Adipocyte (in vitro differentiated cells): ENCODE results near the gene TICRR.
"Not testable (repeated sequence)": the region's sequence is repeated elsewhere in the genome, so short reads cannot be mapped to it uniquely, and the experiment has no call there.

ENCODE experiments used
- DNase-seq: peaks from one replicate; pipeline ENCODE4 v3.0.0-alpha.2; 2015; ENCODE audit warnings: low read depth
- H3K27me3 ChIP-seq: replicated peaks from 2 replicates; pipeline ENCODE4 v1.7.0; 2013; ENCODE audit warnings: mild to moderate bottlenecking, low read length, moderate library complexity; ENCODE audit not compliant: control insufficient read depth, insufficient read depth
- H3K36me3 ChIP-seq: 2 replicates; pipeline ENCODE4 v1.7.0; 2013; ENCODE audit warnings: low read length, mild to moderate bottlenecking, moderate library complexity; ENCODE audit not compliant: control insufficient read depth, insufficient read depth, severe bottlenecking
- H3K4me1 ChIP-seq: 2 replicates; pipeline ENCODE4 v1.7.0; 2013; ENCODE audit warnings: mild to moderate bottlenecking, low read length, moderate library complexity; ENCODE audit not compliant: control insufficient read depth, insufficient read depth
- H3K4me3 ChIP-seq: 2 replicates; pipeline ENCODE4 v1.7.0; 2013; ENCODE audit warnings: mild to moderate bottlenecking, low read length, moderate library complexity
- H3K9ac ChIP-seq: 2 replicates; pipeline ENCODE4 v1.7.0; 2013; ENCODE audit warnings: mild to moderate bottlenecking, low read length, moderate library complexity
- H3K9me3 ChIP-seq: 2 replicates; pipeline ENCODE4 v1.7.0; 2013; ENCODE audit warnings: mild to moderate bottlenecking, low read length, moderate library complexity; ENCODE audit not compliant: control insufficient read depth

TICRR gene

DNA sequence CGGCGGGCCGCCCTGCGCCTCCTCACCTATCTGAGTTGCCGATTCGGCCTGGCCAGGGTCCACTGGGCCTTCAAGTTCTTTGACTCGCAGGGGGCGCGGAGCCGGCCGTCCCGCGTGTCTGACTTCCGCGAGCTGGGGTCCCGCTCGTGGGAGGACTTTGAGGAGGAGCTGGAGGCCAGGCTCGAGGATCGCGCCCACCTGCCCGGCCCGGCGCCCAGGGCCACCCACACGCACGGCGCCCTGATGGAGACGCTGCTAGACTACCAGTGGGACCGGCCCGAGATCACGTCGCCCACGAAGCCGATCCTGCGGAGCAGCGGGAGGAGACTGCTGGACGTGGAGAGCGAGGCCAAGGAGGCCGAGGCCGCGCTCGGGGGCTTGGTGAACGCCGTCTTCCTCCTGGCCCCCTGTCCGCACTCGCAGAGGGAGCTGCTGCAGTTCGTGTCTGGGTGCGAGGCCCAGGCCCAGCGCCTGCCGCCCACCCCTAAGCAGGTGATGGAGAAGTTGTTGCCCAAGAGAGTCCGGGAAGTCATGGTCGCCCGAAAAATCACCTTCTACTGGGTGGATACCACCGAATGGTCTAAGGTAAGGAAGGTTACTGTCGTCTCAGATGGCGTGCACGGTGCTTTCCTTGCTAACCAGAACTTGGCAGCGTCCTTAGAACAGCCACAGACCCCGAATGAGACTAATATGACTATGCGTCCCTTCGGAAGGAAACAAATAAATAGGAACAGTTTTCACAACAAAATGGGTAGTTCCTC, 567 bp downstream of the TICRR start:
- Histone ChIP-seq H3K4me3 (peak overlapping the region; percentile 88), H3K27me3 (no peaks in the 10 kb centered on the region), H3K4me1 (peaks cover 7% of the 10 kb centered on the region), H3K9ac (peak overlapping the region; percentile 63), H3K36me3 (no peaks in the 10 kb centered on the region), H3K9me3 (no peaks in the 10 kb centered on the region)
- peak; percentile 30 for DNase-seq

DNA sequence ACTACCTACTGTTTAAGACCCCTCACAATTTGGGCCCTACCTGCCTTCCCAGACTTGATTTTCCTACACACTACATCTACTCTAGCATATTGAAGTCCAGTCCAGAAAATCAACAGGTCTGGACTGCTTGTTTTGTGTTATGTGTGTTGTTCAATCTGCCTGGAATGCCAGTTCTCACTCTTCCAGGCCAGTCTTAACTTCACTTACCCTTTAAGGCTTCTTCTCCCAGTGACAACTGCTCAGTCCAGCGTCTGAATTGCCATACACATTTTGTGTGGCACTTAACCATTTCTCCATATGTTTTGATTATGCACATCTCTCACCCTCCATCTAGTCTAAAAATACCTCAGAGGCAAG, 1.1 kb downstream of the TICRR start:
- Histone ChIP-seq H3K4me1 (peaks cover 7% of the 10 kb centered on the region), H3K9me3 (no peaks in the 10 kb centered on the region), H3K27me3 (no peaks in the 10 kb centered on the region), H3K9ac (peak overlapping the region; percentile 63), H3K4me3 (peak overlapping the region; percentile 88), H3K36me3 (no peaks in the 10 kb centered on the region)
- DNase-seq = peak; percentile 24

DNA sequence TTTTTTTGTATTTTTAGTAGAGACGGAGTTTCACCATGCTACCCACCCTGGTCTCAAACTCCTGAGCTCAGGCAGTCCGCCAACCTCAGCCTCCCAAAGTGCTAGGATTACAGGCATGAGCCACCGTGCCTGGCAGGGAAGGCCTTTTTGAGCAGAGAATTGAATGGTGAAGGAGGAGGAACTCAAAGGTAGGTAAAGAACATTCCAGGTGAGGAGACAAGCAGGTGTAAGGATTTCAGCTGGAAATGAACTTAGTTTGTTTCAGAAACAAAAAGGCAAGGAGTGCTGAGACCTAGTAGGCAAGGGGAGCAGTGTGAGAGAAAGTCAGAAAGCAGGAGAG, 2.5 kb downstream of the TICRR start:
- peaks cover 7% of the 10 kb centered on the region for H3K4me1 ChIP-seq
- H3K4me3 ChIP-seq = no peak overlapping the region
- H3K9ac ChIP-seq = no peak overlapping the region
- H3K27me3 ChIP-seq = no peaks in the 10 kb centered on the region
- H3K36me3 ChIP-seq = no peaks in the 10 kb centered on the region
- no peaks in the 10 kb centered on the region for H3K9me3 ChIP-seq
- DNase-seq = no peak

DNA sequence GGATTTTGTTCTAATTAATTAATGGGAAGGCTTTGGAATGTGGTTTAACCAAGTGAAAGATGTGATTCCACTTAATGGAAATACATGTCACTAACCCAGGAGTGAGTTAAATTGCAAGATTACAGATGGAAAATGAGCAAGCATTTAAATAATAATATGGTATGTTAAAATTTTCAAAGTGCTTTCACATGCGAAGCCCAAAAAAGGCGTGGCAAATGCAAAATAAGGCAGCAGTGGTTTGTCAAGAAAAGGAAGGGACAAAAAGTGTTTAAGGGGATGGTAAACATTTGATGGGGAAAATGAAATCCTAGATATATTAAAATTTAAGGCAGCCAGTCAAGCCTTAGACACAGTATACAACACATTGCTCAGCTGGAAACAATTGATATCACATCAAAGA, 2.9 kb downstream of the TICRR start:
- no peaks in the 10 kb centered on the region for H3K9me3 ChIP-seq
- no peaks in the 10 kb centered on the region for H3K27me3 ChIP-seq
- H3K36me3 ChIP-seq = no peaks in the 10 kb centered on the region
- H3K4me1 ChIP-seq = peaks cover 7% of the 10 kb centered on the region
- DNase-seq = no peak
- H3K4me3 ChIP-seq = no peak overlapping the region
- H3K9ac ChIP-seq = no peak overlapping the region

- H3K9me3 ChIP-seq, DNase-seq, H3K4me3 ChIP-seq, H3K36me3 ChIP-seq, H3K9ac ChIP-seq, H3K27me3 ChIP-seq, H3K4me1 ChIP-seq: not testable (repeated sequence)
These were observed 5.5 kb downstream of the TICRR start for GRCh38 chr15:89580747-89581146.

DNA sequence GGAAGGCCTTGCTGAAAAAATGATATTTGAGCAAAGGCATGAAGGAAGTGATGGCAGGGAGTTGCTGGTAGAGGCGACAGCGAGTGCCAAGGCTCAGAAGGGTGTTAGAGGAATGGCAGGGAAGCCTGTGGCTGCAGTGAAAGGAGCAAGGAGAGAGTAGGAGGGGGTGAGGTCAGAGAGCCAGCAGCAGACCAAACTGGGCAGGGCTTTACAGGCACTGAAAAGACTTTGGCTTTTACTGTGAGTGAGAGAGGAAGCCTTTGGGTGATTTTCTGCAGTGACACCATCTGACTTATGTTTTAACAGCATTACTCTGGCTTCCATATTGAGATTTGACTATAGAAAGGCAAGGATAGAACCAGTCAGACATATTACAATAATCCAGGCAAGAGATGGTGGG, 11.4 kb downstream of the TICRR start:
- no peak for DNase-seq
- Histone ChIP-seq H3K4me3 (no peak overlapping the region), H3K9me3 (no peaks in the 10 kb centered on the region), H3K4me1 (no peaks in the 10 kb centered on the region), H3K36me3 (no peaks in the 10 kb centered on the region), H3K27me3 (no peaks in the 10 kb centered on the region), H3K9ac (no peak overlapping the region)

DNA sequence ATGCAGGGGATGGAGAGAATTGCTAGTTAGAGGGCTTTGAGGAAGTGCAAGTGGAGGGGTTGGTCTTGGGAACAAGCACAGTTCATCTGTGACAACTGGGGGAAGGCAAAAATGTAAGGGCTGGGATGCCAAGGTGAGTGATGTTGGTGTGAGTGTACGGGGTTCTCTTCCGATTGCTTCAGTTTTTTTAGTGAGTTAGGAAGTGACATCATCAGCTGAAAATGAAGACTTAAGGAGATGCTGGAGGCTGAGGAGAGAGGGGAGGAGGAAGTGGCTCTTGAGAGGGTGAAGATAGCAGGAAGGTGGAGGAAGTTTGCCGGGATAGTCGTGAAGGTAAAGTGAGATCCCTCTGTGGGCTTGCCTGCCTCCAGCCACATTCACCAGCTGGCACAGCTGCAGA, 12.7 kb downstream of the TICRR start:
- H3K4me3 ChIP-seq = no peak overlapping the region
- H3K27me3 ChIP-seq = no peaks in the 10 kb centered on the region
- no peaks in the 10 kb centered on the region for H3K4me1 ChIP-seq
- peak; percentile 18 for DNase-seq
- no peak overlapping the region for H3K9ac ChIP-seq
- no peaks in the 10 kb centered on the region for H3K9me3 ChIP-seq
- no peaks in the 10 kb centered on the region for H3K36me3 ChIP-seq

DNA sequence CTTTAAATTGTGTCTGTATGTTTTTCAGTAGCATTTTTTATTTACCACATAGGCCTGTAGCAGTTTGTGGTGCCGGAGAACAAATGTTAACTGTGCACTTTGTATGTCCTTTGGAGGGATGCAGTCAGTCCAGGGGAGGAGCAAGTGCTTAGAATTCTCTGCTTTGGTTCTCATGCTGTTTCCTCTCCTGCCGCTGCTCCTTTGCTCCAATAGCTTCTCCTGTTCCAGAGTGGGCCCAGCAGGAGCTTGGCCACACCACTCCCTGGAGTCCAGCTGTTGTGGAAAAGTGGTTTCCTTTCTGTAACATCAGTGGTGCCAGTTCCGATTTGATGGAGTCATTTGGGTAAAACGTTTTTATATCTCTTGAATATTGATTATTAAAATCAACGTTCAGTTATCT, 16.6 kb downstream of the TICRR start:
- Histone ChIP-seq H3K27me3 (no peaks in the 10 kb centered on the region), H3K4me3 (no peak overlapping the region), H3K9me3 (no peaks in the 10 kb centered on the region), H3K36me3 (no peaks in the 10 kb centered on the region), H3K9ac (no peak overlapping the region), H3K4me1 (no peaks in the 10 kb centered on the region)
- DNase-seq = no peak

GRCh38 chr15:89593018-89593417, 17.7 kb downstream of the TICRR start:
- Histone ChIP-seq H3K4me1 (no peaks in the 10 kb centered on the region), H3K9ac (no peak overlapping the region), H3K9me3 (no peaks in the 10 kb centered on the region), H3K27me3 (no peaks in the 10 kb centered on the region), H3K4me3 (no peak overlapping the region), H3K36me3 (no peaks in the 10 kb centered on the region)
- DNase-seq = no peak

- Histone ChIP-seq H3K9ac (no peak overlapping the region), H3K36me3 (no peaks in the 10 kb centered on the region), H3K9me3 (no peaks in the 10 kb centered on the region), H3K4me1 (peaks cover 5% of the 10 kb centered on the region), H3K4me3 (no peak overlapping the region), H3K27me3 (no peaks in the 10 kb centered on the region)
- DNase-seq = no peak
These were observed 23.8 kb downstream of the TICRR start for GRCh38 chr15:89599021-89599420.

DNA sequence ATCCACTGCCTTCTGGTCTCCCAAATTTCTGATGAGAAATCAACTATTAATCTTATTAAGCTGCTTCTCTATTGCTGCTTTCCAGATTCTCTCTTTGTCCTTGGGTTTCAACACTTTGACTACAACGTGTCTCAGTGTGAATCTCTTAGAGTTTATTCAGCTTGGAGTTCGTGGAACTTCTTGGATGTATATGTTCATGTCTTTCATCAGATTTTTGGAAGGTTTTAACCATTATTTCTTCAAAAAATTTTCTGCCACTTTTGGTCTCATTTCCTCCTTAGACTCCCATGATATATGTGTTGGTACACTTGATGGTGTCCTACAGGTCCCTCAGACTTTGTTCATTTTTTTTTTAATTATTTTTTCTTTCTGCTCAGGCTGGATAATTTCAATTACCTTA, 36.0 kb downstream of the TICRR start:
- Histone ChIP-seq H3K4me1 (no peaks in the 10 kb centered on the region), H3K27me3 (no peaks in the 10 kb centered on the region), H3K4me3 (no peak overlapping the region), H3K9me3 (peaks cover 29% of the 10 kb centered on the region), H3K9ac (no peak overlapping the region), H3K36me3 (no peaks in the 10 kb centered on the region)
- no peak for DNase-seq

DNA sequence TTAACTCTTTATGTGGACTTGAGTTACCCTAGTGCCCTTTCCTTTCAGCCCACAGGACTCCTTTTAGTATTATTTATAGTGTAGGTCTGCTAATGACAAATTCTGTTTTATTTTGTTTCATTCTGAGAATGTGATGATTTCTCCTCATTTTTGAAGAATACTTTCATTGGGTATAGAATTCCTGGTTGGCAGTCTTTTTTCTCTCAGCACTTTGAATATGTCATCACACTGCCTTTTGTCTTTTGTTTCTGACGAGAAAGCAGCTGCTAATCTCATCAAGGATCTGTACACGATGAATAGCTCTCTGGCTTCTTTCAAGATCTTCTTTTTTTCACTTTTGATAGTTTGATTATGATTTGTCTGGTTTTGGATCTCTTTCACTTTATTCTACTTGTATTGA, 37.8 kb downstream of the TICRR start:
- no peak overlapping the region for H3K4me3 ChIP-seq

More for the DNA sequence above, 37.8 kb downstream of the TICRR start:
- no peaks in the 10 kb centered on the region for H3K4me1 ChIP-seq
- H3K9ac ChIP-seq = no peak overlapping the region
- no peaks in the 10 kb centered on the region for H3K27me3 ChIP-seq
- no peaks in the 10 kb centered on the region for H3K36me3 ChIP-seq
- DNase-seq = no peak
- peaks cover 29% of the 10 kb centered on the region for H3K9me3 ChIP-seq
